Fibroblast of skin of abdomen (primary cell): Measurements from ENCODE around the gene TREML4.

Experiments used
- DNase-seq: peaks from one replicate; pipeline ENCODE4 v3.0.0-alpha.2; 2013

TREML4 gene

DNA sequence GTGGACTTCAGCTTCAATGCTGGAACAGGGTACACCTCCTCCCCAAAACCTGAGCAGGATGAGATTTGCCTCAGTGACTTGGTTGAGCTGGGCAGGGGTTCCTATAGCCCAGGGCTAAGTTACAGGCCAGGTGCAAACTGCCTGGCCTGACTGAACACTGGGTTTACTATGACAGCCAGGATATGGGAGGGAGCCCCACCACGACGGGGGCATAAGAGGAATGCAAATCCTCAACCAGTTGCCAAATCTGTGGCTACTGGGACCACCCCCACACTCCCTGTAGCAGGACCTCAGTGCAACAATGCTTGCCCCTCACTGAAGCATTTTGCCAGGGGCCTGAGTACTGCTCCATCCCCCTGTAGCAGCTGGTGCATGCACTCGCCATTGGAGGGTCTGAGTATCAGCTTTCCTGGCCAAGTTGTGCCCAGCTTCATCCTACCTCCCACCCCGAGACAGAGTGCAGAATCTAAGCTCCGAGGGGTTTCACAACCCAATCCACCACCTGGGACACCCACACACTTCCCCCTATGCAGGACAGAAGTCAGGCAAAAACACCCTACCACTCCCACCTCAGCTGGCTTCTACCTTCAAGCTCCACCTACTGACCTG, 27.6 kb downstream of the TREML4 start:
- no peak for DNase-seq

DNA sequence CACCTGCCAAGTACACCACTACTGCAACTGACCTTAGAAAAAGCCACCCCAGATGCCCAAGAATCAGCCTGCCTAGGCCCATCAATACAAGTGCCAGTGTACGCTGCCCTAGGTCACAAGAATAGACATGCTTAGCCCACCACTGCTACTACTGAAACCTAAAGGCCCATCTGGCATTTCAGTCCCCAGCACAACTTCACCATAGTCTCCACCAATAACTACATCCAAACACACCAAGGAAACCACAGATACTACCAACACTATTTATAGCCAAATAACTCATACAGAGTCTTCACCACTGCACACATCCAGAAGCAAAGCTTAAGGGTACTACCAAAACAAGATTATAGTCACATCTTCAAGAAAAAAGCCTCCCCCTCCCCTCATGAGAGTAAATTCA, 28.2 kb downstream of the TREML4 start:
- no peak for DNase-seq

DNA sequence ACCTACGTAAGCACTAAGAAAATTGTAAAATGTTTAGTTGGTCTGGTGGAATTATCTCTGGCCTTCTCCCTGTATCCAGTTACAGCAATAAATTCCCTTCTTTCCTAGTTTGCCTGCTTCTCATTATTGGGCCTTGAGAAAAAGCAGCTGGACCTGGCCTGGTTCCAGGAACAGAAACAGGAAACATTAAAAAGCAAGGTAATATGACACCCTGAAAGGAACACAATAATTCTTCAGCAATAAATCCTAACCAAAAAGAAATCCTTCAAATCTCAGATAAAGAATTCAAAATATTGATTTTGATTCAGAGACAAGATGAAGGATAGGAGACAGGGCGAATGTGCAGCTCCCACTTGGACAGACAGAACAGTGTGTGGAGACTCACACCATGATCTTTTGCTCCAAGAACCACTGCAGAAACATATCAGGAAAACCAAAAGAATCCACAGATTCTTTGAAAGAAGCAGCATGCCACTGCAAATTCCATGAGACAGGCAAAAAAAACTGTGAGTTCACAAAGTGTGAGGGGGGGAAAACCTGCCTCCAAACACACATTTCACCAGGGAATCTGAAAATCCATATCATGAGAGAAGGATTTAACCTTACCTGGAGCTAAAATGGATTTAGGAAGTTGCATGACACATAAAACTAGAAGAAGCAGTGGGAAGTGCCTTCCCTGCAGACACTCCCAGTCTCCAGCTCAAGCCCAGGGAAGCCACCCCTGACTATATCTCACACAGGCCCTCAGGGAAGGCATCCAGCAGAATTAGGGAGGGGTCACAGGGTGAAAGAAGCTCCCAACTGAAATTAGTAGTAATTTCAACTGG, 29.4 kb downstream of the TREML4 start:
- DNase-seq = peak; percentile 79

DNA sequence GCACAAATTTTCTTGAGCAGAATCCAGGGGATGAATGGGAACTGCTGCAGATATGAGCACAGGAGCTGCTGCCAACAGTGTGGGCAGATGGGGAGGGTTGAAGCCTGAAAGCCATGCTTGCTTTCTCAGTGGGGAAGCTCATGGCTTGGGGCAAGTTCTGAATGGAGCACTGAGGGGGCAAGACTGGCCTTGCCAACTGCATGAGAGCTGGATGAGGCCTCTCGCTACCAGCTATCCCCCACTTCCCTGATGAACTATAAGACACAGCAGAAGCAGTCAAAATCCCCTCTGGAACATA, 30.0 kb downstream of the TREML4 start:
- no peak for DNase-seq

DNA sequence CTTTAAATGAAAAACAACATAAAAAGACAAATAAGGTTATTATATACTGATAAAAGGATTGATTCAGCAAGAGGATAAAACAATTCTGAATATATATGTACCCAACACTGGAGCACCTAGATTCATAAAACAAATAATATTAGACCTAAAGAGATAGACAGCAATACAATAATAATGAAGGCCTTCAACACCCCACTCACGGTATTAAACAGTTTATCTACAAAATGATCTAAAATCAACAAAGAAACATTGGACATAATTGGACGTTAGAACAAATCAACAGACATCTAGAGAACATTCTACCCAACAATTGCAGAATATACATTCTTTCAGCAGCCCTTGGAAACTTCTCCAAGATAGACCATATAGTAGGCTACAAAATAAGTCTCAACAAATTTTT, 34.3 kb downstream of the TREML4 start:
- no peak for DNase-seq

DNA sequence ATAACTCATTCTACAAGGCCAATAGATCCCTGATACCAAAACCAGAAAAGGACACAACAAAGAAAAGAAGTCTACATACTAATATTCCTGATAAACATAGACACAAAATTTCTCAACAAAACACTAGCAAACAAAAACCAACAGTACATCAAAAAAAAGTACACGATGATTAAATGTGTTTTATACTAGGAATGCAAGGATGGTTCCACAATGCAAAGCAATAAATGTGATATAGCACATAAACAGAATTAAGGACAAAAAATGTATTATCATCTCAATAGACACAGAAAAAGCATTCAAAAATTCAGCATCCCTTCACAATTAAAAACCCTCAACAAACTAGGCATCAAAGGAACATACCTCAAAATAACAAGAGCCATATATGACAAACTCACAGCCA, 35.1 kb downstream of the TREML4 start:
- DNase-seq = no peak

DNA sequence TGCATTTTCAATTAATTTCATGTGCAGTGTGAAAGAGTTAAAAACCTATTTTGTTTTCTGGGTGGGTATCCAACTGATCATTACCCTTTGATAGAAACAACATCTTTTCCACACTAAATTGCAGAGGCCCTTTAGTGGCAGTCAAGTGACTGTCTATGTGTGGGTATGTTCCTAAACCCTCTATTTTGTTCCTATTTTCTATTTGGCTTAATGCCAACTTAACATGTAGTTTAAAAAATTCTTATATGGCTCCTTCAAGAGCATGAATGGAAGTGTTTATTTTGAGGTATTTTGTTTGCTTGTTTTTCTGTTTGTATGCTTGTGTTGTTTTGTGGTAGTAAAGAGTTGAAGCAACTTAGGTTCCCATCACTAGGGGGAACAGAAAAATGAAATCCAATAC, 38.4 kb downstream of the TREML4 start:
- no peak for DNase-seq

DNA sequence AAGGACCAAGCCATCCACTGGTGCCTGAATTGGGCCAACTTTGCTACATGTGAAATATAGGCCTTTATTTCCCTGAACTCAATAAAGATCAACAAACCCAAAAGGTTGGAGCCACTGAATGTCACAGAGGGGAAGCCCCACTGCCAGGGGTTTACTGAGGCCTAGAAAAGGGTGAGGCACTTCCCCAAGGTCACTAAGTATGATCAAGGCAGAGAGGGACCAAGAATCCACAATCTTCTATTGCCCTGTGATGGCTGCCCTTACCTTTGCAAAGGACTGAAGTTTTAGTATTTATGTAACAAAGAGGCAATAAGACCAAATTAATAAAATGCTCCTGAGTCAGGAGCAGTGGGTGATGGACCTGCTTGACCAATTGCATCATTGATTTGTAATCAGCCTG, 40.3 kb downstream of the TREML4 start:
- DNase-seq = no peak

DNA sequence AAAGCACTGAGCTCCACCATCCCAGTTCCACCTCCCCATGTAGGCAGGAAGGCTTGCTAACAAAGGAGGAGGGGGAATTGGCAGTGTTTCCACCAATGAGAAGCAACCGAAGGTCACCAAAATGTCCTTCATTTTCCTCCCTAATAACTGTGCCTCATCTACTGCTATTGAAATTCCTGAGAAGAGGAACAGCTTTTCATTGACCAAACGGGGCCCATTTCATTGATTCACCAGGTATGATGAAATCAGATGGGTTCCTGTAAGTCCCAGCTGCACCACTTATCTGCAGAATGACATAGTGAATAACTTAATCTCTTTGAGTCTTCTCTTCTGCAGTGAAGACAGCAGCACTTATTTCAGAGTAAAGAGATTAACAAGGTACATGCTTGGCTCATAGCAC, 41.0 kb downstream of the TREML4 start:
- no peak for DNase-seq

DNA sequence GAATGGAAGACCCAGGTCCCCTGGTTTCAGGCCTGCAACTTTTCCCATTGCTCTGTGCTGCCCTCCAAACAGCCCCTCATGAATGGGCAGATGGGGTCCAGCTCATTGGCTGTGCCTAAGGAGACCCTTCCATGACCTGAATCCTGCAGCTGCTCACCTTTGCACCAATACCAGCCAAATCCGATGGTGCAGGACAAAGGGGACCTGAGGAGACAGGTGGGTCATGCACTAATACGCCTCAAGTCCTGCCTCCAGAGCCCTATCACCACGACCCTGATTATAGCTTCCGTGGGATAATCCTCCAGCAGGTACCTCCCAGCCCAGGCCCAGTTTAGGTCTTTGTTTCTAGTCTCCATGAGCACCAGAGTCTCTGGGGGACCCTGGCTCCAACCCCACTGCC, 41.6 kb downstream of the TREML4 start:
- DNase-seq = no peak

DNA sequence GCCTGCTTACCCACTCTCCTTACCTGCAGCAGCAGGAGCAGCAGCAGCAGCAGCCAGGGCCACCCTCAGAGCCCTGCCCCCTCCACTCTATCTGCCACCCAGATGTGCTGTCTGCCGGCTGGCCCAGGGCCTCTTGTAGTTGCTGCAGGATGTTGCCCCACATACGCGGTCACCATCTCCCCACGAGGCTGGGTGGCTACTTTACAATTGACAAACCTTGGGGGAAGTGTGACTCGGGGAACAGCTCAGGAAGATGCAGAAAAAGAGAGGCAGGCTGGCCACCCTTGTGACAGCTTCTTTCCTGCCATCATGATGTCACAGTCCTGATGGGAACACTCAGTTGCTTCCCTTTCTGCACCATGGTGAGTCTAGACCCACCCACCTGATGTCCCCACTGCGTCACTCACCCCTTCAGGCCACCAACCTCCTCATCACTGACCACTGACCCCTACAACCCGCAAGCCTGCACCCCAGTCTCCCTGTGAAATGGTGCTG, 43.8 kb downstream of the TREML4 start:
- DNase-seq = no peak

DNA sequence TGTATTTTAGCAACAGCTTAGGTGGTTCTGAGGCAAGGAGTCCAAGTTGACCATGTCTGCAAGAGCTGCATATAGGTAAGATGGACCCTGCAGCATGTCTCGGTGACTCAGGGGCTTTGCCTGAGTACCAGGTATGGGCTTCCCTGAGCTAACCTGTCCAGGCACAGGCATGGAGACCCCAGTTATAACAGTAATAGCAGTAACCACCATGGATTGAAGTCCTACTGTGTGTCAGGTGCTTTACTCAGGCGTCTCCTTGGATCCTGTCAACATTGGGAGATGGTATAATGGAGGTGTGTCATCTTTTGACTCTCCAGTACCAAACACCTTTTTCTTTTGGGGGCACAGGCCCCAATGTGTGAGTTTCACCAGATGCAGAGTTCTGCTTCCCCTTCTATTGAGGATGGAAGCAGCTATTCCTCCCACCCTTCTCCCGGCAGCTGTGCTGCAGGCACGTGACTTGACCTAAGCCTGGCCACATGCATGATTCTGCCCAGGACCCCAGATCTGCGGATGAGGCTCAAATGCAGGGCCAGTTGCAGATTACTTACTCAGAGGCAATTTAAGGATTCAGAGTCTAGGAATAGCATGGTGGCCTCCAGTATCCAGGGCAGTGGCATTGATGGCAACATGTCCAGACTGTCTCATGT, 44.6 kb downstream of the TREML4 start:
- DNase-seq = no peak

DNA sequence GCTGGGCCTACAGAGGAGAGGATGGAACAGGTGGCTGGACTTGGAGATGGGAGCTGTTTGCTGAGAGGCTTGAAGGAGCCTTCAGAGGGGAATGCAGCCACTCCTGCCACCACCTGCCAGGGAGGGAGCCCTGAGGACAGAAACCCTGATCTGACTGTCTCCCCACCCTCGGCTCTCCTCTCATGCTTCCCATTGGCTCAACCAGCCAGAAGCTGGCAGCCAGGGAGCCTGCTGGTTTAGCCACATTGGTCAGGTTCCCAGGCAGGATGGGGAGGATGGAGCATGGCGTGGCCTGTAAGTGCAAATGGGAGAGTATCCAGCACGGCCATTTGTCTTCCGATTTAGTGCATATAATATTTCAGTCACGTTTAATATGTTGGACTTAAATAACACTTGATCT, 45.6 kb downstream of the TREML4 start:
- DNase-seq = no peak

DNA sequence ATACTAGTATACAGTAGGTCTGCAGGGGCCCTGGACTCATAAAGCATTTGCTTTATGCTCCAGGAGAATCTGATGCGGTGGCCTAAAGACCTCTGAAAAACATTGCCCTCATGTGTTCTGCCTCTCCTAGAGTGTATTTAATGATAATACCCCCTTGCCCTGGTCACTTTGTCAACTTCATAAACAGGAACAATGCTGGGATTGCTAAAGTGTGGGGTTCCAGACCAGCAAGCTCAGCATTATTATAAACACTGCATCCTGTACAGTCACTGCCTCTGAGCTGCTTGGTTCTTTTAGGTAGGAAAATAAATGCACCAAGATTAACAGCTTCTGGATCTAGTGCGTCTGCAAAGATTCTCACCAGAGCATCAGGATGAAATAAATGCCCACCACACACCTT, 46.1 kb downstream of the TREML4 start:
- DNase-seq = no peak

DNA sequence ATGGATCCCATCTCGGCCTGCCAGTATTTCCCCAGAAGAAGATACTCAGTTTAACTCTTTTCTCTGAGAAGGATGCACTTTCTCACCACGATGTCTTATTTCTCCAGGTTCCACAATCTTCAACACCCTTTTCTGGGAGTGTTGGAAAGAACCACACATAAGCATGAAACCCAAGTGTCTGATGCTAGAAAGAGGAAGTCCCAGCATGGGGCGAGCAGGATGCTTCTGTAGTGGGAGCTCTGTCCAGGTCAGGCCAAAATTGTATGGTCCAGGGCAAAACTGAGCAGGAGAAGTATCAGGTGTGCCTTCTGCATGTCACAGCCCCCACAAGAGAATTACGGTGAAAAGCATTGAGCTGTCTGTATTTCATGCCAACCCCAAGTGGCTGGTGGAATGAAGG, 47.3 kb downstream of the TREML4 start:
- DNase-seq = no peak

DNA sequence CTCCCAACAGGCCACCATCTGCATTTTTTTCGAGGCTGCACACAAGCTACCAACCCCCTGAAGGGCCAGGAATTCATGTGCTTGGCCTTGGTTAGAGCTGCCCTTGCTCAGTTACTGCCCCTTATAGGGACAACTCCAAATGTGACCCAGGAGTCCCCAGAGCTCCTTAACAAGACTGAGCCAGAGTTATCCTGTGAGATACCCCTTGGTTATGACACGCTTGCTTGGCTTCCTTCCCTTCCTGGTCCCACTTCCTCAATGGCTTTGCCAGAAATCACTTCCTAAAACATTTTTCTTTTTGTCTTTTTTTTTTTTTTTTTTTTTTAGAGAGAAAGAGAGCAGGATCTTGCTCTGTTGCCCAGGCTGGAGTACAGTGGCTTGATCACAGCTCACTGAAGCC, 49.5 kb downstream of the TREML4 start:
- no peak for DNase-seq

DNA sequence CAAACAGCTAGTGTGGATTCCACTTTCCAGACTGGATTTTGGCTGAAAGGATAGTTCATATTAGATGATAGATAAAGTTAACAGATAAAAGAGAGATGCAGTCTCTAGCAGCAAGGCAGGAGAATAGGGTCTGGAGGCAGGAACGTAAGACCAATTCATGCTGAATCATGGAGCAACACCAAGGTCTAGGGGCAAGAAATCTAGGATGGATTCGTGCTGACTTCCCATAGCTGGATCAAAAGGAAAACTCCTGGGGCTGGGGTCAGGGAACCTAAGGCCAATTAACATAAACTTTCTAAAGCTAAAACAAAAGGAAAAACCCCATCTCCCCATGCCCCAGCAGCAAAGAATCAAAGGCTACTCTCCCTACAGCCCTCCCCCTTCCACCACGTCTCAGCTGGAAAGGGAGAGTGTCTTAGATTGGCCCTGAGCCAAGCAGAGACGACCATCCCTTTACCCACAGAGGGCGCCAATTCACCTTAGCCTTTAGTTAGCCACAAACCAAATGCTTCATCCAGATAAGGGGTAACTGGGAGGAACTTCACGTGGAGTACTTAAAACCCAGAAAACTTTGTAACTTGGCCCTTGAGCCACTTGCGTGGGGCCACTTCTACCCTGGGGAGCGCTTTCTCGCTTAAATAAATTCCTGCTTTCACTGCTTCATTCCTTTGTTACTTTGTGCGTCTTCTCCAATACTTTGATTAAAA, 50.7 kb downstream of the TREML4 start:
- DNase-seq = peak; percentile 37

DNA sequence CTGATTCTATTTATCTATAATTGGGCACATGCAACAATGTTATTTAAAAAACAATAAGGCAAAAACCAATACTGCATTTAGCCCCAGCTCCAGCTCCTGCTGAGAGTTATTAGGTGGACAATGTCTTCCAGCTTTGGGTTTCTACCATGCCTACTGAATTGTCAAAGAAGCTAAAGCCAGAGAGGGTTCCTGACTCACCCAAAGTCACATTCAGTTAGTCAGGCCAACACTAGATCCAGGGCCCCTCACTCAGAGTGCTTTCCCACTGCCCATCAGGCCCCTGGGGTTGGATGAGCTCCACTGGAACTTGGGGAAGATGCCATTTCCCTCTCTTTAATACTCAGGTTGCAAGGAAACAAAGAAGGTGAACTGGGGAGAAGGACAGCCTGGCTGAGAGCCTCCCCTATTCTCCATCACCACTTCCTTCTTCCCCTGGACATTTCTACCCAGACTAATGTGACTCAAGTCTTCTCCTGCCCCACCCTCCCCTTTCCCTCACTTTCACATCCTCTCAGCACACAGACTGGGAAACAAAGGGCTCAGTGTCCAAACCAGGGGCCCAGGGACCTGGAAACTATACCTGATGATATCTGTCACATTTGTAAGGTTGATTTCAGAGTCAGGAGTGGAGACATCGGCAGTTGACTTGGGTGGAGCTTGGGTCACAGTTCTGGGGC, 52.4 kb downstream of the TREML4 start:
- DNase-seq = no peak

DNA sequence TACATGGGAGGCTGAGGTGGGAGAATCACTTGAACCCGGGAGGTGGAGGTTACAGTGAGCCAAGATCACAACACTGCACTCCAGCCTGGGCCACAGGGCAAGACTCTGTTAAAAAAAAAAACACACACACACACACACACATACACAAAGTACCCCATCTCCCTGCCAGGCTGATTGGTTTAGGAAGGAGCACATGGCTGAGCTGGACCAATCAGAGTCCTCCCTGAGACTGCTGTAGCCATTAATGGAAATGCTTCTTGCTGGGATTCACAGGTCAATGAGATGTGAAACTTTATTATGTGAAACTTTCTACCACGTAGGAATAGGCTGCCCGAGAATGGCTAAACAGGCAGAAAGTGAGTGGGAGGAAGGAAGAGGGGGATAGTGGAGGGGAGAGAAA, 55.5 kb downstream of the TREML4 start:
- DNase-seq = no peak

DNA sequence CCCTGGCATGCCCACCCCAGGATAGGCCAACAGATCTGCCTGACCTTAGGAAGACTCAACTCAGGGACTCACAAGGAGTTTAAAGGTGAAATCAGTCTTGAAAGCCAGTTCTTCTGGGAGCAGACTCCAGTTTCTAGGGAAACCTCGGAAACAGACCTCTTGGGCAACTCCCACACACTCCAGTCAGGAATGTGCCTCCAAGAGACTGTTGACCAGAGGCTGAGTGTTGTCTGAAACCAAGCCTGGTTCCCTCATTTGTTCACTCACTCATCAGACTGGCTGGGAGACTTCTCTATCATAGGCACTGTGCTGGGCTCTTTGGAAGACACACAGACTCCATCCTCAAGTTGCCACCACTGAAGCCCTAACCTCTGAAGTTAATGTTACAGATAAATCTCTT, 56.6 kb downstream of the TREML4 start:
- no peak for DNase-seq

DNA sequence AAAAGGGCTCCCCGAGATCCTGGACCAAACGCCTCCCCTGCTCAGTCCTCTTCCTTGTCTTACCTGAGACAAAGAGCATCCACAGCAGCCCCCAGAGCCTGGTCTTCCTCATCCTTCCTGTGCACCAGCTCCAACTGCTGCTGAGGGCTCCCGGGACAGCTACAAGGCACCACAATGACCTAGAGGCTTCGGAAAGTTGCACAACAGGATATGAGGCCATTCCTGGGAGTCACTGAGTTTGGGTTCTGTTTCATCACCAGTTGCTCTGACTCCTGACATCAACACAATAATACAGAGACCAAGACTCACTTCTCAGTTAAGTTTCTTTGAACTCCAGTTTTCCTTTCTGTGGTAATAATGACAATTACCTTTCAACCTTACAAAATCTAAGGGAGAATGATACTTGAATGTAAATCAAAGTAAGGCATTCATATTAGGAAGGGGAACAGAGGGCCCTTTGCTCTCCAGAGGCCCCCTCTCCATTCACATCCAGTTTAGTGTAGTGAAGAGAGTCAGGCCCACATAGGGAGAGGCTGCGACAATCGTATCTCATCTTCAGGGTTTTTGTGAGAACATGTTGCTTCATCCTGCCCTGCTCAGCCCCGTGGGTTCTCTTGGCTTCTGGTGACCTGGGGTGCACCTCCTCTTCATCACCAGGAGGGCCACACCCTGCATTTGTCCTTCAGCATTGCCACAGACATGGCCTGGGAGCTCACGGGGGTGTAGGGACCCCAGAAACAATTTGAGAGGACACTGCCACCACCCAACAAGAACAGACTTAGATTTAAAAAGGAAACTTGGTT, 58.6 kb downstream of the TREML4 start, which contains the start of gene TREM1:
Gene TREM1, minus strand, starts transcription at position 139 of the 803 bp plus-strand sequence. Its CDS starts 27 bp downstream, at position 112.
- DNase-seq = peak; percentile 47
